ENCODE data around the gene TCF3. TPM values are rescaled to one million over a fixed set of nuclear protein-coding genes. Genes with fewer than 3 reads are reported as not detected.
A peak's percentile ranks its signal among the peaks of the same experiment; 100 is the strongest.

Gene TCF3
- total and polyA plus RNA-seq, 4 donors, result 5.2 to 119 (median 12.8) TPM

GRCh38 chr19:1566392-1567115 is 85.9 kb downstream of the TCF3 start:
- Histone ChIP-seq H3K4me3 (ENCODE audit: low read depth in 1 of 3, low read length in 3 of 3) (peak overlapping the region in 1 of 3 donors; percentile 82), H3K9ac (ENCODE audit: low read depth in 1 of 2, low read length in 2 of 2) (no peak overlapping the region), H3K4me1 (ENCODE audit: control insufficient read depth in 4 of 4, insufficient read depth in 4 of 4, low read length in 3 of 4) (peaks cover 0 to 12% (median 8%) of the 10 kb centered on the region in 4 donors), H3K9me3 (ENCODE audit: control insufficient read depth in 4 of 4, low read length in 3 of 4) (no peaks in the 10 kb centered on the region), H3K27ac (ENCODE audit: low read depth in 1 of 2, low read length in 2 of 2) (peak overlapping the region in 1 of 2 donors; percentile 41), H3K27me3 (ENCODE audit: control insufficient read depth in 4 of 4, insufficient read depth in 4 of 4, low read length in 3 of 4) (no peaks in the 10 kb centered on the region), H3K36me3 (ENCODE audit: control insufficient read depth in 4 of 4, insufficient read depth in 3 of 4, low read depth in 1 of 4, low read length in 3 of 4) (no peaks in the 10 kb centered on the region)
- no peak for TF ChIP-seq NR2F2 (IDR thresholded peaks at IDR 0.05)
- no peak for TF ChIP-seq SP1 (IDR thresholded peaks at IDR 0.05)
- no peak for TF ChIP-seq RXRA (IDR thresholded peaks at IDR 0.05)
- no peak for TF ChIP-seq ZBTB33 (IDR thresholded peaks at IDR 0.05)
- no peak for TF ChIP-seq GABPA (IDR thresholded peaks at IDR 0.05 in 1 of 2, conservative IDR thresholded peaks at IDR 0.05 in 1 of 2)
- TF ChIP-seq ATF3 (IDR thresholded peaks at IDR 0.05), result no peak
- no peak for TF ChIP-seq TAF1 (conservative IDR thresholded peaks at IDR 0.05)
- TF ChIP-seq FOXA2 (IDR thresholded peaks at IDR 0.05), result no peak
- TF ChIP-seq JUND (IDR thresholded peaks at IDR 0.05), result no peak
- no peak for TF ChIP-seq REST (IDR thresholded peaks at IDR 0.05)
- no peak for TF ChIP-seq CTCF (IDR thresholded peaks at IDR 0.05; ENCODE audit: low read depth, low read length, missing input control)
- TF ChIP-seq MAX (IDR thresholded peaks at IDR 0.05), result no peak
- TF ChIP-seq HNF4G (IDR thresholded peaks at IDR 0.05), result no peak
- TF ChIP-seq HNF4A (conservative IDR thresholded peaks at IDR 0.05), result no peak
- TF ChIP-seq FOXA1 (IDR thresholded peaks at IDR 0.05), result no peak
- no peak for TF ChIP-seq RAD21 (IDR thresholded peaks at IDR 0.05)
- no peak for TF ChIP-seq YY1 (IDR thresholded peaks at IDR 0.05)
- no peak for TF ChIP-seq EGR1 (IDR thresholded peaks at IDR 0.05; ENCODE audit: low read depth in 2 of 2)
- WGBS, result 46% methylated on average over 42 of the region's 42 CpGs
- peak; percentile 46 for DNase-seq (ENCODE audit: low spot score)
